H1 (cell line): ENCODE results near the gene WWP2. TPM values are rescaled to one million over a fixed set of nuclear protein-coding genes. Genes with fewer than 3 reads are reported as not detected.
A peak's percentile ranks its signal among the peaks of the same experiment; 100 is the strongest.

Experiments used
- CTCF ChIA-PET: fragments of 300-600 bp; sonication (Branson Sonifier 250); formaldehyde crosslinking; loops from one replicate; lab custom pipeline; 2021; ENCODE audit not compliant: partially characterized antibody; lab: Charles Lee
- POLR2A ChIA-PET: fragments of 300-600 bp; sonication (Branson Sonifier 250); formaldehyde crosslinking; loops from one replicate; lab custom pipeline; 2021; ENCODE audit warnings: inconsistent platforms; ENCODE audit not compliant: partially characterized antibody; lab: Charles Lee
- DNase-seq, 2 experiments: peaks; one replicate each; pipeline versions ENCODE4 v3.0.0 to v3.0.0-alpha.2; 2010 to 2022; ENCODE audit warnings: low spot score in 2 of 2, low read depth in 1 of 2, mixed read lengths in 1 of 2
- FAIRE-seq: peaks from 2 replicates; lab custom pipeline; 2011; peaks lifted over from hg19 to GRCh38; lab: Jason Lieb, UNC
- H2AFZ ChIP-seq: 2 replicates; pipeline ENCODE4 v1.8.1; 2012; ENCODE audit warnings: low read length, inconsistent platforms
- H2AK5ac ChIP-seq: 2 replicates; pipeline ENCODE4 v1.6.1; 2013; ENCODE audit warnings: low read depth, low read length
- H2BK120ac ChIP-seq: replicated peaks from 2 replicates; pipeline ENCODE3; 2013; ENCODE audit warnings: low read depth, low read length, inconsistent platforms
- H2BK12ac ChIP-seq: 2 replicates; pipeline ENCODE4 v1.6.1; 2013; ENCODE audit warnings: low read depth, low read length
- H2BK15ac ChIP-seq: 2 replicates; pipeline ENCODE4 v1.6.1; 2013; ENCODE audit warnings: low read length
- H2BK20ac ChIP-seq: 2 replicates; pipeline ENCODE4 v1.6.1; 2013; ENCODE audit warnings: low read length
- H2BK5ac ChIP-seq: 2 replicates; pipeline ENCODE4 v1.6.1; 2013; ENCODE audit warnings: low read depth, low read length
- H3K14ac ChIP-seq: 2 replicates; pipeline ENCODE4 v1.6.1; 2013; ENCODE audit warnings: inconsistent platforms; ENCODE audit not compliant: insufficient read length
- H3K18ac ChIP-seq: 2 replicates; pipeline ENCODE4 v1.6.1; 2013; ENCODE audit warnings: low read length; ENCODE audit errors: extremely low read depth
- H3K23ac ChIP-seq: 2 replicates; pipeline ENCODE4 v1.6.1; 2013; ENCODE audit warnings: inconsistent platforms; ENCODE audit not compliant: insufficient read length
- H3K23me2 ChIP-seq: 2 replicates; pipeline ENCODE4 v1.6.1; 2013; ENCODE audit warnings: low read depth, low read length
- H3K27ac ChIP-seq: 2 replicates; pipeline ENCODE4 v1.6.1; 2011; ENCODE audit warnings: low read depth, low read length, inconsistent platforms
- H3K27me3 ChIP-seq, 4 experiments: replicated peaks in 1 of 4; 1 replicate in 1 of 4; 2 replicates in 3 of 4; pipeline versions ENCODE4 v1.6.1 to v1.8.1; 2011 to 2013; ENCODE audit warnings: low read length in 3 of 4, mild to moderate bottlenecking in 3 of 4, inconsistent platforms in 2 of 4, mixed read lengths in 2 of 4, moderate library complexity in 1 of 4; ENCODE audit not compliant: control insufficient read depth in 3 of 4, insufficient read depth in 3 of 4; ENCODE audit errors: extremely low read depth in 1 of 4
- H3K36me3 ChIP-seq, 4 experiments: 2 replicates each; pipeline versions ENCODE4 v1.6.1 to v1.8.1; 2011 to 2013; ENCODE audit warnings: mild to moderate bottlenecking in 4 of 4, low read length in 3 of 4, moderate library complexity in 2 of 4, control low read depth in 1 of 4, inconsistent platforms in 1 of 4; ENCODE audit not compliant: insufficient read depth in 4 of 4, control insufficient read depth in 2 of 4
- H3K4ac ChIP-seq: replicated peaks from 2 replicates; pipeline ENCODE3; 2013; ENCODE audit warnings: low read length, low read depth, mixed read lengths, inconsistent platforms; ENCODE audit not compliant: insufficient read length
- H3K4me1 ChIP-seq, 4 experiments: replicated peaks in 1 of 4; 1 replicate in 1 of 4; 2 replicates in 3 of 4; pipeline versions ENCODE4 v1.6.1 to v1.8.1; 2011 to 2013; ENCODE audit warnings: low read length in 3 of 4, inconsistent platforms in 2 of 4, mixed read lengths in 1 of 4; ENCODE audit not compliant: insufficient read depth in 4 of 4, control insufficient read depth in 3 of 4
- H3K4me2 ChIP-seq, 2 experiments: 2 replicates each; pipeline versions ENCODE4 v1.6.1 to v1.8.1; 2011 to 2013; ENCODE audit warnings: low read depth in 2 of 2, low read length in 2 of 2, control low read depth in 1 of 2, inconsistent platforms in 1 of 2, mild to moderate bottlenecking in 1 of 2; ENCODE audit not compliant: insufficient read depth in 1 of 2
- H3K4me3 ChIP-seq, 4 experiments: fragments of 200-600, 300-600 bp in 1 of 4; sonication (generic), shearing (Covaris generic), sonication (Bioruptor Twin) in 1 of 4; 2 replicates each; pipeline versions ENCODE4 v1.5.1 to v1.8.1; 2011 to 2016; ENCODE audit warnings: low read length in 4 of 4, low read depth in 3 of 4, control low read depth in 2 of 4, inconsistent platforms in 2 of 4, mild to moderate bottlenecking in 2 of 4, mixed read lengths in 1 of 4, moderate library complexity in 1 of 4; ENCODE audit not compliant: insufficient read depth in 2 of 4; ENCODE audit errors: extremely low read depth in 1 of 4
- H3K56ac ChIP-seq: replicated peaks from 2 replicates; pipeline ENCODE3; 2013; ENCODE audit warnings: low read depth, mild to moderate bottlenecking, mixed read lengths, low read length, inconsistent platforms; ENCODE audit not compliant: insufficient read length
- H3K79me1 ChIP-seq: 2 replicates; pipeline ENCODE4 v1.6.1; 2013; ENCODE audit warnings: low read depth, low read length, control low read depth
- H3K79me2 ChIP-seq, 2 experiments: 2 replicates each; pipeline versions ENCODE4 v1.6.1 to v1.8.1; 2012 to 2013; ENCODE audit warnings: low read length in 2 of 2, mild to moderate bottlenecking in 2 of 2, inconsistent platforms in 1 of 2; ENCODE audit not compliant: insufficient read depth in 2 of 2, control insufficient read depth in 1 of 2
- H3K9ac ChIP-seq, 4 experiments: replicated peaks in 1 of 4; 1 replicate in 1 of 4; 2 replicates in 3 of 4; pipeline versions ENCODE4 v1.6.1 to v1.8.1; 2011 to 2013; ENCODE audit warnings: low read depth in 3 of 4, low read length in 3 of 4, control low read depth in 2 of 4, mild to moderate bottlenecking in 2 of 4, moderate library complexity in 2 of 4, inconsistent platforms in 1 of 4; ENCODE audit errors: extremely low read depth in 1 of 4
- H3K9me3 ChIP-seq, 2 experiments: 2 replicates each; pipeline versions ENCODE4 v1.6.1 to v1.8.1; 2012 to 2013; ENCODE audit warnings: mild to moderate bottlenecking in 2 of 2, moderate library complexity in 2 of 2, control low read depth in 1 of 2, inconsistent platforms in 1 of 2, low read depth in 1 of 2, low read length in 1 of 2, mixed read lengths in 1 of 2; ENCODE audit not compliant: insufficient read depth in 2 of 2
- H4K20me1 ChIP-seq, 2 experiments: replicated peaks in 1 of 2; 2 replicates each; pipeline versions ENCODE3 to v1.8.1; 2011 to 2013; ENCODE audit warnings: inconsistent platforms in 2 of 2, low read length in 2 of 2, mild to moderate bottlenecking in 1 of 2; ENCODE audit not compliant: insufficient read depth in 2 of 2, control insufficient read depth in 1 of 2
- H4K5ac ChIP-seq: 2 replicates; pipeline ENCODE4 v1.6.1; 2013; ENCODE audit warnings: low read length, low read depth, mixed read lengths, inconsistent platforms; ENCODE audit not compliant: insufficient read length
- H4K8ac ChIP-seq: 2 replicates; pipeline ENCODE4 v1.8.0; 2013; ENCODE audit warnings: mild to moderate bottlenecking, moderate library complexity, low read length, inconsistent platforms; ENCODE audit not compliant: insufficient read depth; ENCODE audit errors: extremely low read depth
- H4K91ac ChIP-seq: replicated peaks from 2 replicates; pipeline ENCODE3; 2013; ENCODE audit warnings: low read length, mixed read lengths, inconsistent platforms; ENCODE audit not compliant: insufficient read length
- KDM5A ChIP-seq: fragments of 200-600 bp; IDR thresholded peaks from 2 replicates; pipeline ENCODE4 v1.7.1; 2012; ENCODE audit warnings: mild to moderate bottlenecking, low read length, inconsistent platforms, mixed read lengths
- WGBS, 2 experiments: shearing (Covaris generic) in 1 of 2; methylation state at CpG; one replicate each; pipeline versions ENCODE4 v1.1.6 to v1.1.7; 2013 to 2015; ENCODE audit warnings: low lambda C conversion rate in 2 of 2, mixed read lengths in 2 of 2, inconsistent platforms in 1 of 2, low coverage in 1 of 2, missing lambda C conversion rate in 1 of 2; ENCODE audit not compliant: insufficient replicate concordance in 2 of 2, insufficient coverage in 1 of 2, insufficient read length in 1 of 2; ENCODE audit errors: extremely low coverage in 1 of 2, missing lambda C conversion rate in 1 of 2; 5-methylcytosine and 5-hydroxymethylcytosine counted together
- polyA plus RNA-seq, 7 experiments: library from polyadenylated mRNA; depleted of rRNA in 3 of 7; stranded (reverse) in 5 of 7; unstranded in 2 of 7; fragments of >200 nt in 5 of 7; fragments of 200-250 nt in 2 of 7; gene quantifications; 1 replicate in 5 of 7; 2 replicates in 1 of 7; 4 replicates in 1 of 7; pipeline versions ENCODE4 v1.2.1 to v1.2.3, GENCODE V29; 2011 to 2013; ENCODE audit warnings: missing spikeins in 2 of 7, mixed read lengths in 2 of 7
- total RNA-seq: library from RNA; stranded (reverse); fragmentation: NEBNext Ultra II Directional; extraction: Animal tissue kit (Norgen Biotek cat#: 25700); gene quantifications from 2 replicates; pipeline ENCODE4 v1.2.1, GENCODE V29; 2021

Gene WWP2
- total and polyA plus RNA-seq, 2 of the 8 experiments (the other 6 are each of a cell fraction or from before 2014, with no cell fraction given): 14.1 to 42.2 TPM

DNA sequence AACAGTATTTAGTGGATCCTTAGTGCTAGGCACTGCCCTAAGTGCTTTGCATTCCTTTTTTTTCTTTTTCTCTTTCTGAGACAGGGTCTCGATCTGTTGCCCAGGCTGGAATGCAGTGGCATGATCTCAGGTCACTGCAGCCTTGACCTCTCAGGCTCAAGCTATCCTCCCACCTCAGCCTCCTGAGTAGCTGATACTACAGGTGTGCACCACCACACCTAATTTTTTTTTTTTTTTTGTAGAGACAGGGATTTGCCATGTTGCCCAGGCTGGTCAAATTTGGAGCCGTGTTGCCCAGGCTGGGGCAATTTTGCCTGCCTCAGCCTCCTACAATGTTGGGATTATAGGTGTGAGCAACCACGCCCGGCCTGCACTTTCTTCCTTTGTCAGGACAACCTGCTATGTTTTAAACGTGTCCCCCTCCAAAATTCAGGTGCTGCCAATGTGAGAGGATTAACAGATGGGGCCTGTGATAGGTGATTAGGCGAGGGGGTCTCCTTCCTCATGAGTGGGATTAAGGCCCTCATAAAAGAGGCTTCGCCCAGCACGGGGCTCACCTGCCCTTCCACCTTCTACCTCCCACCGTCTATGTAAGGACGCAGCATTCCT lies 41.2 kb upstream of the WWP2 start:
- no peak overlapping the region for H3K27ac ChIP-seq
- peak in 1 of 2 experiments; percentile 27 for DNase-seq
- no peaks in the 10 kb centered on the region for H3K9me3 ChIP-seq
- H3K79me2 ChIP-seq: no peaks in the 10 kb centered on the region
- H4K5ac ChIP-seq: no peak overlapping the region
- H3K79me1 ChIP-seq: 0 out of 2 replicates have a peak, but pooled peaks cover 2% of the 10 kb centered on the region
- no peak overlapping the region for H3K18ac ChIP-seq
- H3K4me3 ChIP-seq: no peak overlapping the region
- POLR2A ChIA-PET: interaction anchor here (0.7 to 1.7 kb wide), 3 partner anchors 33 to 104 kb away, joined by 3 to 8 read pairs (median 3); partner anchors contain the start of gene NOB1
- H3K56ac ChIP-seq: no peak overlapping the region
- no peak overlapping the region for H3K4ac ChIP-seq
- 91% methylated on average over 10 of the region's 10 CpGs; no CpG with 5 or more reads in 1 of the 2 experiments for WGBS, 2 experiments
- no peak overlapping the region for H3K4me2 ChIP-seq
- H3K36me3 ChIP-seq: peaks cover 0 to 4% (median 0%) of the 10 kb centered on the region in 4 experiments; a peak in 1 of 8 replicates
- H3K9ac ChIP-seq: no peak overlapping the region
- no peaks in the 10 kb centered on the region for H4K20me1 ChIP-seq
- CTCF ChIA-PET: interaction anchor here (0.6 to 13.1 kb wide), 7 partner anchors 12 to 987 kb away, joined by 3 to 88 read pairs (median 5); partner anchors contain the start of gene NOB1
- FAIRE-seq: no peak
- no peak overlapping the region; the same call in 1 of the 2 replicates for H2BK15ac ChIP-seq
- no peak overlapping the region for H4K91ac ChIP-seq
- no peak overlapping the region for H2BK120ac ChIP-seq
- H3K4me1 ChIP-seq: peaks cover 0 to 7% (median 0%) of the 10 kb centered on the region in 4 experiments; a peak in 4 of 7 replicates
- no peak overlapping the region for H3K14ac ChIP-seq
- no peak overlapping the region for H2AFZ ChIP-seq
- no peak overlapping the region for H2BK5ac ChIP-seq
- H2AK5ac ChIP-seq: no peak overlapping the region
- no peak overlapping the region for H2BK12ac ChIP-seq
- no peak overlapping the region for H4K8ac ChIP-seq
- H3K23me2 ChIP-seq: 0 out of 2 replicates have a peak, but pooled peaks cover 2% of the 10 kb centered on the region
- no peaks in the 10 kb centered on the region for H3K27me3 ChIP-seq
- H3K23ac ChIP-seq: no peak overlapping the region
- H2BK20ac ChIP-seq: no peak overlapping the region
- TF ChIP-seq KDM5A: no peak
